ENCODE data around the gene RAI14.

Gene RAI14

GRCh38 chr5:34677428-34677827 lies 21.3 kb downstream of the RAI14 start:
- no peak for DNase-seq (ENCODE audit: low spot score)

- no peak for DNase-seq (ENCODE audit: low spot score)
Observed at GRCh38 chr5:34680896-34681295, 24.8 kb downstream of the RAI14 start.

- DNase-seq (ENCODE audit: low spot score) = no peak
Observed at GRCh38 chr5:34682926-34683623, 26.9 kb downstream of the RAI14 start.

GRCh38 chr5:34684281-34684979 lies 28.3 kb downstream of the RAI14 start:
- DNase-seq (ENCODE audit: low spot score) = no peak

- no peak for DNase-seq (ENCODE audit: low spot score)
Observed at GRCh38 chr5:34684980-34685352, 28.8 kb downstream of the RAI14 start.

- no peak for DNase-seq (ENCODE audit: low spot score)
Observed at GRCh38 chr5:34685485-34686165, 29.5 kb downstream of the RAI14 start.

GRCh38 chr5:34686762-34687268 lies 30.7 kb downstream of the RAI14 start:
- peak; percentile 74 for DNase-seq (ENCODE audit: low spot score)

GRCh38 chr5:34687269-34688011 lies 31.3 kb downstream of the RAI14 start:
- peak; percentile 45 for DNase-seq (ENCODE audit: low spot score)

- no peak for DNase-seq (ENCODE audit: low spot score)
Observed at GRCh38 chr5:34688015-34688810, 32.1 kb downstream of the RAI14 start.

GRCh38 chr5:34690301-34690700 lies 34.2 kb downstream of the RAI14 start:
- DNase-seq (ENCODE audit: low spot score) = no peak

- DNase-seq (ENCODE audit: low spot score) = no peak
Observed at GRCh38 chr5:34690898-34691297, 34.8 kb downstream of the RAI14 start.

- DNase-seq (ENCODE audit: low spot score) = peak; percentile 55
Observed at GRCh38 chr5:34691326-34691725, 35.2 kb downstream of the RAI14 start.

- no peak for DNase-seq (ENCODE audit: low spot score)
Observed at GRCh38 chr5:34692786-34693185, 36.7 kb downstream of the RAI14 start.

GRCh38 chr5:34694012-34694411 lies 37.9 kb downstream of the RAI14 start:
- DNase-seq (ENCODE audit: low spot score) = no peak

- DNase-seq (ENCODE audit: low spot score) = no peak
Observed at GRCh38 chr5:34694685-34695084, 38.6 kb downstream of the RAI14 start.

GRCh38 chr5:34695275-34696027 lies 39.3 kb downstream of the RAI14 start:
- no peak for DNase-seq (ENCODE audit: low spot score)

- DNase-seq (ENCODE audit: low spot score) = no peak
Observed at GRCh38 chr5:34697308-34698108, 41.4 kb downstream of the RAI14 start.

- DNase-seq (ENCODE audit: low spot score) = no peak
Observed at GRCh38 chr5:34698109-34698419, 41.9 kb downstream of the RAI14 start.

- no peak for DNase-seq (ENCODE audit: low spot score)
Observed at GRCh38 chr5:34698754-34699153, 42.6 kb downstream of the RAI14 start.
